ENCODE results near the gene ALOXE3. TPM values are rescaled to one million over a fixed set of nuclear protein-coding genes. Genes with fewer than 3 reads are reported as not detected.

Gene ALOXE3
- total and polyA plus RNA-seq, 12 donors: 0.09 TPM; not detected in 11

DNA sequence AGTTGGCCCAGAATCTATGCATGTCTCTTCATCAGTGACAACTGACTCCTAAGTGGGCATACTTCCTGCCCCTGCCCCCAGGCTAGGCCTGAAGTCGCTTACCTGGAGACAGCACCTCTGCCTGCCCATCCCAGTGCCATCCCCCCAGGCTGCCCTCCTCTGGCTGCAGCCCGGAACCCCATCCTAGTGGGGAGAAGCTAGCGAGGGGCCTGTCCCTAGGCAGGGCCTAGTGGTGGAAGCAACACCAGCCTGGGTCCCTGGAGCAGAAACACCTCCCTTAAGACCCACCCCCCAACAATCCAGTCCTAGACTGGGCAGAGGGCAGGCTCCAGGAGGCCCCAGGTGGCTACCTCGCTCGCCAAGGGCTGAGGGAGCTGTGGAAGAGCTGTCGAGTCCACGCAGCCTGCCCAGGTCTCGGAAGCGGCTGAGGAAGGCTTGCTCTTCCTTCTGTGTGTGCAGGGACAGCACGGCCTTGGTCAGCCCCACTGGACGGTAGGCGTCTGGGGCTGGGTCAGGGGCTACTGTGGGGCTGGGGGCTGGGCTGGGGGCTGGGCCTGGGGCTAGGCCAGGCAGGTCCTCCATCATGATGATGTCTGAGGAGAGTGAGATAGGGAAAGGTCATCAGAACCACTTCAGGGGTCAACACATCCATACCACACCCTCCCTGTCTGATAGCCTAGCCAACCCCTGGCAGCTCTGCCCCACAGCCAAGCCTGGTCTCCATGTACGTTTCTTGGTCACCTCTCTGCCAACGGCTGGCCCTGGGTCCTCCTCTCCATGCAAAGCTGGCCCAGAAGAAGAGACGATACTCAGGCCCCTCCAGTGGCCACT is 26.3 kb upstream of the ALOXE3 start:
- intact Hi-C loops (cut with DNase I): no loop called here
- no peak overlapping the region for H3K27ac ChIP-seq
- DNase-seq: no peak

DNA sequence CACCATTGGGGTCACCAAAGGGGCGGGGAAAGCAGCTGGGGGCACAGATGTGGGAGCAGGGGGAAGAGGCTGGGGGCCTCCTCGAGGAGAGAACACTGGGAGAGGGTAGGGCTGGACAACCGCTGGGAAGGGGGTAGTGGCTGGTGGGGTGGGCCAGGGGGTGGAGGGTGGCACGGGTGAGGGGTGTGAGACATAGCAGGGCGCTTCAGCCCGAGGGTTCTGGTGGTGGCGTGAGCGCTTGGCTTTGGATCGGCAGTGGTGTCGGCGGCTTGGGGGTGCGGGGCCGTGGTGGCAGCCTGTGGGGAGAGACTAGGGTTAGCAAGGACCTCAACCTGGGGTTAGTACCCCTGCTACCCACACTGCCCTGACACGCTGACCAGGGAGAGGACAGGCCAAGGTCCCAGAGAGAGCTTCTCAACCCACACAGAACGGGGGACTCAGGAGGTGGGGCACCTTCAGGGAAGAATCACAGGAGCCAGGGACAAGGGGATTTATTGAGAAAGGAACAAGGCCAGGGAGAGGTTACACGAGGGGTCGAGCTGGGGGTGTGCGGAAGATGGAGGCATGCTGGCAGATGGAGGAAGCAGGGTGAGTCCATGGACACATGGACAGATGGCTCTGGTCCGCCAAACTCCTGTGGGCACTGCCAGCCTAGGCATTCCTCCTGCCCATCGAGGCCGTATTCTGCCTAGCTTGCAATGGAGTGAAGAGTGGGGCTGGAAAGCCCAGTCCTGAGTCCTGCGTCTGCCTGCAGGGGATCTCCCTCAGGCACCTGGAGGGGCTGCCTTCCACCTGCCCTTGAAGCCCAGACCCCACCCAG is 25.5 kb upstream of the ALOXE3 start:
- no peak overlapping the region for H3K27ac ChIP-seq
- no peaks in the 10 kb centered on the region for H3K9me3 ChIP-seq
- 90 to 93% methylated on average over 22 of the region's 22 CpGs for WGBS, 2 donors
- DNase-seq (no peak), ATAC-seq (peak in 1 of 8 donors; percentile 0)
- intact Hi-C loops (cut with DNase I): no loop called here
- peaks cover 0 to 43% (median 22%) of the 10 kb centered on the region in 9 donors for H3K4me1 ChIP-seq
- H3K4me3 ChIP-seq: no peak overlapping the region
- TF ChIP-seq, protein P1, sequence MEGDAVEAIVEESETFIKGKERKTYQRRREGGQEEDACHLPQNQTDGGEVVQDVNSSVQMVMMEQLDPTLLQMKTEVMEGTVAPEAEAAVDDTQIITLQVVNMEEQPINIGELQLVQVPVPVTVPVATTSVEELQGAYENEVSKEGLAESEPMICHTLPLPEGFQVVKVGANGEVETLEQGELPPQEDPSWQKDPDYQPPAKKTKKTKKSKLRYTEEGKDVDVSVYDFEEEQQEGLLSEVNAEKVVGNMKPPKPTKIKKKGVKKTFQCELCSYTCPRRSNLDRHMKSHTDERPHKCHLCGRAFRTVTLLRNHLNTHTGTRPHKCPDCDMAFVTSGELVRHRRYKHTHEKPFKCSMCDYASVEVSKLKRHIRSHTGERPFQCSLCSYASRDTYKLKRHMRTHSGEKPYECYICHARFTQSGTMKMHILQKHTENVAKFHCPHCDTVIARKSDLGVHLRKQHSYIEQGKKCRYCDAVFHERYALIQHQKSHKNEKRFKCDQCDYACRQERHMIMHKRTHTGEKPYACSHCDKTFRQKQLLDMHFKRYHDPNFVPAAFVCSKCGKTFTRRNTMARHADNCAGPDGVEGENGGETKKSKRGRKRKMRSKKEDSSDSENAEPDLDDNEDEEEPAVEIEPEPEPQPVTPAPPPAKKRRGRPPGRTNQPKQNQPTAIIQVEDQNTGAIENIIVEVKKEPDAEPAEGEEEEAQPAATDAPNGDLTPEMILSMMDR (IDR thresholded peaks at IDR 0.05): no peak
- H3K36me3 ChIP-seq: peaks cover 54 to 96% (median 93%) of the 10 kb centered on the region in 9 donors
- H3K27me3 ChIP-seq: no peaks in the 10 kb centered on the region

More for the DNA sequence above, 26.3 kb upstream of the ALOXE3 start:
- Histone ChIP-seq H3K36me3 (peaks cover 60 to 100% (median 100%) of the 10 kb centered on the region in 9 donors), H3K9me3 (no peaks in the 10 kb centered on the region), H3K27me3 (no peaks in the 10 kb centered on the region), H3K4me3 (no peak overlapping the region), H3K4me1 (peaks cover 6 to 42% (median 22%) of the 10 kb centered on the region in 9 donors)
- TF ChIP-seq, protein P1 (IDR thresholded peaks at IDR 0.05): no peak
- 83% methylated on average over 14 to 15 of the region's 15 CpGs for WGBS, 2 donors
- peak in 1 of 8 donors; percentile 0 for ATAC-seq

- ATAC-seq: no peak
- TF ChIP-seq, protein P1 (IDR thresholded peaks at IDR 0.05): no peak
- no peaks in the 10 kb centered on the region for H3K27me3 ChIP-seq
- 80 to 85% methylated on average over 14 to 15 of the region's 15 CpGs for WGBS, 2 donors
- intact Hi-C loops (cut with DNase I): no loop called here
- H3K9me3 ChIP-seq: no peaks in the 10 kb centered on the region
- H3K4me1 ChIP-seq: peaks cover 1 to 42% (median 26%) of the 10 kb centered on the region in 9 donors
- no peak overlapping the region for H3K4me3 ChIP-seq
- peak overlapping the region in 2 of 10 donors; percentile 15 to 35 for H3K27ac ChIP-seq
- DNase-seq: no peak
- H3K36me3 ChIP-seq: peaks cover 47 to 89% (median 86%) of the 10 kb centered on the region in 9 donors
Observed at GRCh38 chr17:8142887-8143580, 24.7 kb upstream of the ALOXE3 start.
